Uterus (tissue), 2 donors: ENCODE results near the gene ZSCAN10.

ENCODE experiments used
- POLR2A ChIP-seq, 2 donors: fragments of 450-650 bp; IDR thresholded peaks; one replicate each; pipeline ENCODE4 v1.6.1; 2016; ENCODE audit warnings: antibody characterized with exemption in 2 of 2, mild to moderate bottlenecking in 1 of 2, moderate library complexity in 1 of 2
- TF ChIP-seq, protein P1 (sequence below), 4 experiments: fragments of 200-600 bp in 2 of 4; fragments of 450-650 bp in 2 of 4; sonication (generic) in 2 of 4; IDR thresholded peaks; one replicate each; pipeline ENCODE4 v1.5.1; 2016 to 2019; ENCODE audit warnings: antibody characterized with exemption in 4 of 4, mild to moderate bottlenecking in 2 of 4, moderate library complexity in 1 of 4

DNA sequence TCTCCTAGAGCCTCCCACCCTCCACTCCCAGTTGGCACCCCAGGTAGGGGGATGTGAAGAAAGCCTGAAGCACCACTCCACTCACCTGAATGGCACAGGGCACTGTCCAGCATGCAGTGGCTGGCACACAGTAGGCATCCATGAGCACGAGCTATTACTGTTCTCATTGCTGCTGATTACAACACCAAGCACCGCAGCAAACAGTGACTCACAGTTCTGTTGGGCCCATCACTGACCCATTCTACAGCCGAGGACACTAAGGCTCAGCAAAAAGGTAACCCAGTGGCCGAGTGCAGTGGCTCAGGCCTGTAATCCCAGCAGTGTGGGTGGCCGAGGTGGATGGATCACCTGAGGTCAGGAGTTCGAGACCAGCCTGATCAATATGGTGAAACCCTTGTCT is 2.7 kb downstream of the ZSCAN10 start:
- TF ChIP-seq, protein P1, sequence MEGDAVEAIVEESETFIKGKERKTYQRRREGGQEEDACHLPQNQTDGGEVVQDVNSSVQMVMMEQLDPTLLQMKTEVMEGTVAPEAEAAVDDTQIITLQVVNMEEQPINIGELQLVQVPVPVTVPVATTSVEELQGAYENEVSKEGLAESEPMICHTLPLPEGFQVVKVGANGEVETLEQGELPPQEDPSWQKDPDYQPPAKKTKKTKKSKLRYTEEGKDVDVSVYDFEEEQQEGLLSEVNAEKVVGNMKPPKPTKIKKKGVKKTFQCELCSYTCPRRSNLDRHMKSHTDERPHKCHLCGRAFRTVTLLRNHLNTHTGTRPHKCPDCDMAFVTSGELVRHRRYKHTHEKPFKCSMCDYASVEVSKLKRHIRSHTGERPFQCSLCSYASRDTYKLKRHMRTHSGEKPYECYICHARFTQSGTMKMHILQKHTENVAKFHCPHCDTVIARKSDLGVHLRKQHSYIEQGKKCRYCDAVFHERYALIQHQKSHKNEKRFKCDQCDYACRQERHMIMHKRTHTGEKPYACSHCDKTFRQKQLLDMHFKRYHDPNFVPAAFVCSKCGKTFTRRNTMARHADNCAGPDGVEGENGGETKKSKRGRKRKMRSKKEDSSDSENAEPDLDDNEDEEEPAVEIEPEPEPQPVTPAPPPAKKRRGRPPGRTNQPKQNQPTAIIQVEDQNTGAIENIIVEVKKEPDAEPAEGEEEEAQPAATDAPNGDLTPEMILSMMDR (IDR thresholded peaks at IDR 0.05), result no peak
- TF ChIP-seq POLR2A (IDR thresholded peaks at IDR 0.05), result no peak
